ENCODE results near the gene ZNF101.

The ZNF101 gene

GRCh38 chr19:19627621-19628500 lies 40.8 kb upstream of the ZNF101 start, which contains the start of gene LPAR2:
LPAR2 (minus strand) TSS chr19:19628220; CDS start chr19:19627275, 945 bp downstream.
- no peak for DNase-seq (ENCODE audit: low read depth)
- no peak for TF ChIP-seq CTCF (conservative IDR thresholded peaks at IDR 0.05; ENCODE audit: control insufficient read depth, insufficient read depth, low read depth, low read length)
- peak within 1 kb of the TSS; percentile 24 for H3K4me3 ChIP-seq (ENCODE audit: control insufficient read depth, low read depth, low read length)

GRCh38 chr19:19628501-19629134 lies 40.0 kb upstream of the ZNF101 start:
- no peak for TF ChIP-seq CTCF (conservative IDR thresholded peaks at IDR 0.05; ENCODE audit: control insufficient read depth, insufficient read depth, low read depth, low read length)
- DNase-seq (ENCODE audit: low read depth) = peak; percentile 72
- peak overlapping the region; percentile 24 for H3K4me3 ChIP-seq (ENCODE audit: control insufficient read depth, low read depth, low read length)

- no peak overlapping the region for H3K4me3 ChIP-seq (ENCODE audit: control insufficient read depth, low read depth, low read length)
- DNase-seq (ENCODE audit: low read depth) = no peak
- TF ChIP-seq CTCF (conservative IDR thresholded peaks at IDR 0.05; ENCODE audit: control insufficient read depth, insufficient read depth, low read depth, low read length) = no peak
Observed at GRCh38 chr19:19630062-19630414, 38.6 kb upstream of the ZNF101 start.

- no peak for DNase-seq (ENCODE audit: low read depth)
- TF ChIP-seq CTCF (conservative IDR thresholded peaks at IDR 0.05; ENCODE audit: control insufficient read depth, insufficient read depth, low read depth, low read length) = no peak
- no peak overlapping the region for H3K4me3 ChIP-seq (ENCODE audit: control insufficient read depth, low read depth, low read length)
Observed at GRCh38 chr19:19630426-19630825, 38.2 kb upstream of the ZNF101 start.

GRCh38 chr19:19631346-19631745 lies 37.3 kb upstream of the ZNF101 start:
- no peak for DNase-seq (ENCODE audit: low read depth)
- TF ChIP-seq CTCF (conservative IDR thresholded peaks at IDR 0.05; ENCODE audit: control insufficient read depth, insufficient read depth, low read depth, low read length) = no peak
- H3K4me3 ChIP-seq (ENCODE audit: control insufficient read depth, low read depth, low read length) = no peak overlapping the region

GRCh38 chr19:19632661-19633060 lies 36.0 kb upstream of the ZNF101 start:
- no peak overlapping the region for H3K4me3 ChIP-seq (ENCODE audit: control insufficient read depth, low read depth, low read length)
- DNase-seq (ENCODE audit: low read depth) = no peak
- no peak for TF ChIP-seq CTCF (conservative IDR thresholded peaks at IDR 0.05; ENCODE audit: control insufficient read depth, insufficient read depth, low read depth, low read length)

Measured in fibroblast of mammary gland (primary cell).